Keratinocyte (primary cell): Measurements from ENCODE around the gene NFYA. TPM values are rescaled to one million over a fixed set of nuclear protein-coding genes. Genes with fewer than 3 reads are reported as not detected.

Experiments
- DNase-seq: peaks from one replicate; pipeline ENCODE4 v3.0.0-alpha.2; 2011; ENCODE audit warnings: low read depth, missing footprints, low spot score
- FAIRE-seq: peaks from 2 replicates; lab custom pipeline; 2011; peaks lifted over from hg19 to GRCh38; lab: Jason Lieb, UNC
- H2AFZ ChIP-seq: 2 replicates; pipeline ENCODE4 v1.6.0; 2012; ENCODE audit warnings: low read length, control low read depth, inconsistent platforms; ENCODE audit not compliant: control insufficient read depth
- H3K27ac ChIP-seq: 2 replicates; pipeline ENCODE4 v1.5.1; 2011; ENCODE audit warnings: low read length; ENCODE audit not compliant: control insufficient read depth, insufficient read depth
- H3K27me3 ChIP-seq: 3 replicates; pipeline ENCODE4 v1.6.0; 2011; ENCODE audit warnings: low read length; ENCODE audit not compliant: control insufficient read depth, insufficient read depth; ENCODE audit errors: extremely low read depth
- H3K36me3 ChIP-seq, 2 experiments: 2 replicates in 1 of 2; 3 replicates in 1 of 2; pipeline ENCODE4 v1.5.1; 2011; ENCODE audit warnings: low read length in 2 of 2, mild to moderate bottlenecking in 1 of 2; ENCODE audit not compliant: control insufficient read depth in 2 of 2, insufficient read depth in 2 of 2; ENCODE audit errors: extremely low read depth in 1 of 2
- H3K4me1 ChIP-seq: 3 replicates; pipeline ENCODE4 v1.5.1; 2011; ENCODE audit warnings: low read length; ENCODE audit not compliant: control insufficient read depth, insufficient read depth; ENCODE audit errors: extremely low read depth
- H3K4me2 ChIP-seq: 3 replicates; pipeline ENCODE4 v1.6.0; 2011; ENCODE audit warnings: low read depth, low read length; ENCODE audit not compliant: control insufficient read depth, insufficient read depth; ENCODE audit errors: extremely low read depth
- H3K4me3 ChIP-seq, 3 experiments: fragments of 200-600 bp in 1 of 3; sonication (generic) in 1 of 3; 2 replicates in 2 of 3; 3 replicates in 1 of 3; pipeline ENCODE4 v1.5.1; 2011 to 2016; ENCODE audit warnings: low read length in 3 of 3, mild to moderate bottlenecking in 3 of 3, control low read depth in 2 of 3, inconsistent platforms in 1 of 3, low read depth in 1 of 3, mixed read lengths in 1 of 3, mixed run types in 1 of 3, moderate library complexity in 1 of 3; ENCODE audit not compliant: control insufficient read depth in 2 of 3, insufficient read depth in 2 of 3; ENCODE audit errors: extremely low read depth in 1 of 3
- H3K79me2 ChIP-seq: 2 replicates; pipeline ENCODE4 v1.6.0; 2012; ENCODE audit warnings: low read length; ENCODE audit not compliant: control insufficient read depth, insufficient read depth
- H3K9ac ChIP-seq: 3 replicates; pipeline ENCODE4 v1.6.0; 2011; ENCODE audit warnings: low read length; ENCODE audit not compliant: control insufficient read depth, insufficient read depth; ENCODE audit errors: extremely low read depth
- H3K9me1 ChIP-seq: 3 replicates; pipeline ENCODE4 v1.6.0; 2011; ENCODE audit warnings: low read length; ENCODE audit not compliant: control insufficient read depth, insufficient read depth; ENCODE audit errors: extremely low read depth
- H3K9me3 ChIP-seq: 2 replicates; pipeline ENCODE4 v1.5.1; 2012; ENCODE audit warnings: low read depth, low read length; ENCODE audit not compliant: control insufficient read depth
- H4K20me1 ChIP-seq: 3 replicates; pipeline ENCODE4 v1.6.0; 2011; ENCODE audit warnings: low read length; ENCODE audit not compliant: control insufficient read depth, insufficient read depth; ENCODE audit errors: extremely low read depth
- CTCF ChIP-seq, 3 experiments: IDR thresholded peaks in 1 of 3; conservative IDR thresholded peaks in 1 of 3; optimal IDR thresholded peaks in 1 of 3; 2 replicates in 2 of 3; 3 replicates in 1 of 3; pipeline versions ENCODE3 to v1.5.1; 2011; ENCODE audit warnings: low read length in 3 of 3, mild to moderate bottlenecking in 3 of 3, moderate library complexity in 2 of 3, control low read depth in 1 of 3, inconsistent platforms in 1 of 3; ENCODE audit not compliant: insufficient read depth in 2 of 3; ENCODE audit errors: extremely low read depth in 1 of 3
- EZH2 ChIP-seq: IDR thresholded peaks from one replicate; pipeline ENCODE4 v1.6.1; 2012; ENCODE audit warnings: inconsistent platforms, mild to moderate bottlenecking, low read length, moderate library complexity
- dilution Hi-C: fragments of 300-500 bp; cut with MboI; formaldehyde crosslinking; loops from one replicate; pipeline ENCODE4 v1.7.0; 2020; ENCODE audit warnings: low sequenced_read_pairs; ENCODE audit not compliant: extremely low pct_ligation_motif_present
- polyA plus RNA-seq, 5 experiments: library from polyadenylated mRNA; depleted of rRNA in 3 of 5; stranded (reverse) in 3 of 5; stranded (forward) in 1 of 5; unstranded in 1 of 5; fragments of >200 nt; gene quantifications; 1 replicate in 1 of 5; 2 replicates in 3 of 5; 3 replicates in 1 of 5; pipeline versions ENCODE4 v1.2.1 to v1.2.3, GENCODE V29; 2011 to 2012; ENCODE audit warnings: missing spikeins in 2 of 5, low read depth in 1 of 5, low replicate concordance in 1 of 5

The NFYA gene
- polyA plus RNA-seq, 1 donor (not counting 4 experiments of a cell fraction or from before 2014, with no cell fraction given) = 17.1 TPM

- no peak overlapping the region for H3K4me3 ChIP-seq
- no peaks in the 10 kb centered on the region for H4K20me1 ChIP-seq
- FAIRE-seq (no peak), DNase-seq (no peak)
- no peak overlapping the region for H3K9ac ChIP-seq
- H3K9me1 ChIP-seq = no peaks in the 10 kb centered on the region
- no peak overlapping the region for H3K27ac ChIP-seq
- dilution Hi-C loops = no loop called here
- H3K36me3 ChIP-seq = no peaks in the 10 kb centered on the region
- H3K4me1 ChIP-seq = peaks cover 14% of the 10 kb centered on the region
- H2AFZ ChIP-seq = no peak overlapping the region
- no peaks in the 10 kb centered on the region for H3K9me3 ChIP-seq
- no peak overlapping the region for H3K4me2 ChIP-seq
- TF ChIP-seq CTCF (optimal IDR thresholded peaks at IDR 0.05 in 1 of 3, IDR thresholded peaks at IDR 0.05 in 1 of 3, conservative IDR thresholded peaks at IDR 0.05 in 1 of 3; ENCODE audit: extremely low read depth in 1 of 3, insufficient read depth in 2 of 3, low read length in 3 of 3) (no peak), EZH2 (no peak)
- no peaks in the 10 kb centered on the region for H3K27me3 ChIP-seq
- no peaks in the 10 kb centered on the region for H3K79me2 ChIP-seq
Measured at GRCh38 chr6:41056768-41057490, 15.8 kb upstream of the NFYA start.

DNA sequence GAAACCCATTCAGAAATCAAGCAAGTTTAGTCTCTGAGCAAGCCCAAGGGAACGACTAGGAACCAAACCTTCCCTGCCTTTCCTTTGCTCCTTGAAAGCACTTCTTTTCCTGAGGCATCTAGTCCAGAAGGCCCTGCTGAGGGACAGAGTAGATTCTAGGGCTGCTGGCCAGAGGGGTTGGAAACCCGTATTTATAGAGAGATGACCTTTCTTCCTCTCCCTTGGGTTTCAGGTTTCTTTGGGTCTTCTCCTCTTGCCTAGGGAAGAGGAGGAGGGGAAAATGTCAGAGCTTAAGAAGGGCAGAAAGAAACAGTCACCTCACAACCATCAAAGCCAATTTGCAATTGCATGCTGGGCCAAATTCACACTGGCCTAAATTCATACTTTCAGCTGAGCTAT is 14.0 kb upstream of the NFYA start:
- TF ChIP-seq EZH2 = no peak
- no peak for TF ChIP-seq CTCF (optimal IDR thresholded peaks at IDR 0.05 in 1 of 3, IDR thresholded peaks at IDR 0.05 in 1 of 3, conservative IDR thresholded peaks at IDR 0.05 in 1 of 3; ENCODE audit: extremely low read depth in 1 of 3, insufficient read depth in 2 of 3, low read length in 3 of 3)
- FAIRE-seq = no peak
- Histone ChIP-seq H3K9me1 (no peaks in the 10 kb centered on the region), H3K4me2 (no peak overlapping the region), H3K36me3 (no peaks in the 10 kb centered on the region), H3K79me2 (no peaks in the 10 kb centered on the region), H2AFZ (no peak overlapping the region), H4K20me1 (no peaks in the 10 kb centered on the region), H3K27ac (no peak overlapping the region), H3K27me3 (no peaks in the 10 kb centered on the region), H3K4me1 (peaks cover 14% of the 10 kb centered on the region), H3K4me3 (no peak overlapping the region), H3K9ac (no peak overlapping the region), H3K9me3 (no peaks in the 10 kb centered on the region)
- dilution Hi-C loops = no loop called here
- no peak for DNase-seq
